MM.1S (cell line): ENCODE measurements around the gene TPCN1.

Source experiments
- DNase-seq: peaks from one replicate; pipeline ENCODE4 v3.0.0-alpha.2; 2015
- H2AFZ ChIP-seq: fragments of 300-600 bp; sonication (generic); 2 replicates; pipeline ENCODE4 v1.6.0; 2016; ENCODE audit warnings: antibody characterized with exemption, low read length
- H3F3A ChIP-seq: fragments of 300-600 bp; sonication (generic); 2 replicates; pipeline ENCODE4 v1.6.1; 2016; ENCODE audit warnings: mild to moderate bottlenecking, antibody characterized with exemption, low read length, moderate library complexity, mixed read lengths; ENCODE audit not compliant: insufficient read depth
- H3K27ac ChIP-seq: fragments of 300-600 bp; sonication (generic); 2 replicates; pipeline ENCODE4 v1.5.1; 2016; ENCODE audit warnings: mild to moderate bottlenecking, low read length
- H3K27me3 ChIP-seq: fragments of 300-600 bp; sonication (generic); replicated peaks from 2 replicates; pipeline ENCODE4 v1.6.0; 2016; ENCODE audit warnings: low read length; ENCODE audit not compliant: insufficient read depth
- H3K36me3 ChIP-seq: fragments of 300-600 bp; sonication (generic); replicated peaks from 2 replicates; pipeline ENCODE4 v1.6.1; 2016; ENCODE audit warnings: mild to moderate bottlenecking, low read length, mixed read lengths; ENCODE audit not compliant: insufficient read depth
- H3K4me1 ChIP-seq: fragments of 300-600 bp; sonication (generic); 2 replicates; pipeline ENCODE4 v1.6.1; 2016; ENCODE audit warnings: low read length, mixed read lengths
- H3K4me2 ChIP-seq: fragments of 300-600 bp; sonication (generic); 2 replicates; pipeline ENCODE4 v1.6.0; 2016; ENCODE audit warnings: low read depth, low read length
- H3K4me3 ChIP-seq: fragments of 300-600 bp; sonication (generic); 2 replicates; pipeline ENCODE4 v1.5.1; 2016; ENCODE audit warnings: low read length, mixed read lengths
- H3K79me2 ChIP-seq: fragments of 300-600 bp; sonication (generic); 2 replicates; pipeline ENCODE4 v1.6.1; 2016; ENCODE audit warnings: mixed run types, low read length, mixed read lengths
- H3K9ac ChIP-seq: fragments of 300-600 bp; sonication (generic); 2 replicates; pipeline ENCODE4 v1.6.1; 2016; ENCODE audit warnings: low read length, mixed read lengths
- H3K9me2 ChIP-seq: fragments of 300-600 bp; sonication (generic); replicated peaks from 2 replicates; pipeline ENCODE4 v1.6.1; 2016; ENCODE audit warnings: mild to moderate bottlenecking, low read length, mixed read lengths; ENCODE audit not compliant: insufficient read depth
- H3K9me3 ChIP-seq: fragments of 300-600 bp; sonication (generic); replicated peaks from 2 replicates; pipeline ENCODE4 v1.6.1; 2016; ENCODE audit warnings: mild to moderate bottlenecking, low read length, mixed read lengths; ENCODE audit not compliant: insufficient read depth
- H4K20me1 ChIP-seq: fragments of 300-600 bp; sonication (generic); 2 replicates; pipeline ENCODE4 v1.6.1; 2016; ENCODE audit warnings: mild to moderate bottlenecking, low read length, moderate library complexity, mixed read lengths; ENCODE audit not compliant: insufficient read depth
- CTCF ChIP-seq: fragments of 300-600 bp; sonication (generic); IDR thresholded peaks from 2 replicates; pipeline ENCODE4 v1.5.1; 2016; ENCODE audit warnings: antibody characterized with exemption, low read length, mixed read lengths
- EZH2 ChIP-seq: fragments of 300-600 bp; sonication (generic); optimal IDR thresholded peaks from 2 replicates; pipeline ENCODE3; 2017; ENCODE audit warnings: low read depth, mild to moderate bottlenecking, antibody characterized with exemption, low read length, mixed read lengths
- EZH2phosphoT487 ChIP-seq: fragments of 300-600 bp; sonication (generic); IDR thresholded peaks from 2 replicates; pipeline ENCODE4 v1.6.1; 2018; ENCODE audit warnings: antibody characterized with exemption, low read length

TPCN1 gene

GRCh38 chr12:113201187-113202177 is 19.8 kb upstream of the TPCN1 start:
- Histone ChIP-seq H3K4me1 (no peaks in the 10 kb centered on the region), H3K4me2 (no peak overlapping the region), H3K9me2 (no peaks in the 10 kb centered on the region), H3K9me3 (no peaks in the 10 kb centered on the region), H3K79me2 (no peaks in the 10 kb centered on the region), H3K27ac (no peak overlapping the region), H3K4me3 (no peak overlapping the region), H4K20me1 (no peaks in the 10 kb centered on the region), H2AFZ (no peak overlapping the region), H3K36me3 (no peaks in the 10 kb centered on the region), H3K9ac (no peak overlapping the region), H3K27me3 (no peaks in the 10 kb centered on the region), H3F3A (no peaks in the 10 kb centered on the region)
- TF ChIP-seq EZH2 (no peak), EZH2phosphoT487 (no peak), CTCF (no peak)
- DNase-seq: no peak

- Histone ChIP-seq H3K36me3 (no peaks in the 10 kb centered on the region), H3K4me3 (no peak overlapping the region), H3K27me3 (no peaks in the 10 kb centered on the region), H3K4me2 (no peak overlapping the region), H3K4me1 (peaks cover 3% of the 10 kb centered on the region; the same call in 1 of the 2 replicates), H3K9me3 (no peaks in the 10 kb centered on the region), H3K9me2 (no peaks in the 10 kb centered on the region), H3K79me2 (no peaks in the 10 kb centered on the region), H3K9ac (no peak overlapping the region), H3F3A (peaks cover 4% of the 10 kb centered on the region; the same call in 1 of the 2 replicates), H2AFZ (no peak overlapping the region), H4K20me1 (no peaks in the 10 kb centered on the region), H3K27ac (no peak overlapping the region)
- no peak for DNase-seq
- TF ChIP-seq CTCF (no peak), EZH2 (no peak), EZH2phosphoT487 (no peak)
These were observed 18.8 kb upstream of the TPCN1 start for GRCh38 chr12:113202300-113203075.

GRCh38 chr12:113203852-113204760 is 17.2 kb upstream of the TPCN1 start:
- Histone ChIP-seq H3K36me3 (no peaks in the 10 kb centered on the region), H2AFZ (no peak overlapping the region), H3K4me3 (no peak overlapping the region), H3K4me1 (peaks cover 15% of the 10 kb centered on the region), H3F3A (peaks cover 19% of the 10 kb centered on the region), H4K20me1 (no peaks in the 10 kb centered on the region), H3K4me2 (no peak overlapping the region), H3K9me3 (no peaks in the 10 kb centered on the region), H3K27ac (no peak overlapping the region), H3K9me2 (no peaks in the 10 kb centered on the region), H3K9ac (no peak overlapping the region), H3K27me3 (no peaks in the 10 kb centered on the region), H3K79me2 (no peaks in the 10 kb centered on the region)
- TF ChIP-seq CTCF (no peak), EZH2phosphoT487 (no peak), EZH2 (no peak)
- no peak for DNase-seq
